IMR-90 (cell line): ENCODE measurements around the gene EVI5.

Experiments used
- BHLHE40 ChIP-seq: fragments of 150-350 bp; IDR thresholded peaks from 2 replicates; pipeline ENCODE4 v1.6.1; 2016; ENCODE audit warnings: mild to moderate bottlenecking, low read depth, low read length
- CEBPB ChIP-seq: IDR thresholded peaks from 2 replicates; pipeline ENCODE4 v1.6.1; 2012; ENCODE audit warnings: low read depth, low read length, improper control_type of control experiment
- CTCF ChIP-seq: conservative IDR thresholded peaks from 2 replicates; pipeline ENCODE4 v1.5.1; 2012; ENCODE audit warnings: mild to moderate bottlenecking, low read depth, low read length, improper control_type of control experiment
- ELK1 ChIP-seq: fragments of 150-350 bp; IDR thresholded peaks from 2 replicates; pipeline ENCODE4 v1.6.1; 2016; ENCODE audit warnings: low read depth, mild to moderate bottlenecking, low read length, moderate library complexity, borderline replicate concordance
- FOS ChIP-seq: fragments of 150-350 bp; IDR thresholded peaks from 2 replicates; pipeline ENCODE4 v1.6.1; 2016; ENCODE audit warnings: low read depth, low read length
- POLR2A ChIP-seq: IDR thresholded peaks from 2 replicates; pipeline ENCODE4 v1.6.1; 2012; ENCODE audit warnings: mild to moderate bottlenecking, low read depth, low read length
- RAD21 ChIP-seq: IDR thresholded peaks from 2 replicates; pipeline ENCODE4 v1.6.1; 2012; ENCODE audit warnings: low read length, improper control_type of control experiment
- RCOR1 ChIP-seq: IDR thresholded peaks from 2 replicates; pipeline ENCODE4 v1.6.1; 2012; ENCODE audit warnings: mild to moderate bottlenecking, low read length, improper control_type of control experiment; ENCODE audit not compliant: insufficient replicate concordance
- SMC3 ChIP-seq: fragments of 150-350 bp; IDR thresholded peaks from 2 replicates; pipeline ENCODE4 v1.6.1; 2016; ENCODE audit warnings: low read depth, mild to moderate bottlenecking, antibody characterized with exemption, low read length, moderate library complexity
- USF2 ChIP-seq: fragments of 150-350 bp; IDR thresholded peaks from 2 replicates; pipeline ENCODE4 v1.6.1; 2017; ENCODE audit warnings: mild to moderate bottlenecking, antibody characterized with exemption, low read length, low read depth

DNA sequence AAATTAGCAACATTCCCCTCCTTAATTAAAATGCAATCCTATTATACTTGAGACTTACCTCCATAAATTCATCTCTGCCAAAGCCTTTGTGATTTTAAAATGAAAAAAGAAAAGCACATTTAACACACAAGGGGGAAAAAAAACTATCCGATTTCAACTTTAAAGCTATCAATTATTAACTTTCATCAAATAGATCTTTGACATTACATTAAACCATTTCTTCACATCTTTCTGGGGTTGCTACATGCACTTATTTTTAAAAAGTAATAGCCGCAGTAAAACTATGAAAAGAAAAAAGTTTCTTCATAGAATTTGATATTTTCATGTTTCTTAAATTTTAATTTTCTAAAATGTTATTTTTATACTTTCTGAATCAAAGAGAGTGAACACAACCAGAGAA, 71.0 kb downstream of the EVI5 start:
- TF ChIP-seq CTCF (no peak), SMC3 (no peak), RAD21 (no peak), BHLHE40 (no peak), RCOR1 (no peak), POLR2A (no peak), USF2 (no peak), ELK1 (no peak), CEBPB (no peak), FOS (no peak)
